Brain pericyte (primary cell): ENCODE data around the gene RASA2.

Source experiments
- DNase-seq: peaks from one replicate; pipeline ENCODE4 v3.0.0-alpha.2; 2012; ENCODE audit warnings: low read depth, low spot score

Gene RASA2

DNA sequence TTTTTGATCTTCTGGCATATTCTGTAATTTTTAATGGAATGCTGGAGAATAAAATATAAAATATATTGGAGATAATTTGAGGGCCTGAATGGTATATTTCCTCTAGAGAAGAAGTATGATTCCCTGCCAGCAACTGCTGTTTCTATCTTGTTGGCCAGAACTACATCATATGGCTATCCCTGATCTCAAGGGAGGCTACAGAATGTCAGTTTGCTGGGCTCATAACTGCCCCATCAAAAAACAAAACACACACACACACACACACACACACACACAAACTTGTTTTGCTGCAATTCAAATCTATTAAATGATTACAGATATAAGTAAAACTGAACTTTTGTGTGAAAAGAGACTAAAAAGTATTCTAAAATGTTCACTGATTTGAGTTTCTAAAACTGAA, 51.0 kb downstream of the RASA2 start:
- DNase-seq = no peak

GRCh38 chr3:141538568-141539240, 51.9 kb downstream of the RASA2 start:
- DNase-seq = no peak

- DNase-seq = no peak
These were observed 52.8 kb downstream of the RASA2 start for GRCh38 chr3:141539431-141540187.

GRCh38 chr3:141540531-141540930, 53.7 kb downstream of the RASA2 start:
- no peak for DNase-seq

- no peak for DNase-seq
These were observed 55.6 kb downstream of the RASA2 start for GRCh38 chr3:141542202-141542969.

DNA sequence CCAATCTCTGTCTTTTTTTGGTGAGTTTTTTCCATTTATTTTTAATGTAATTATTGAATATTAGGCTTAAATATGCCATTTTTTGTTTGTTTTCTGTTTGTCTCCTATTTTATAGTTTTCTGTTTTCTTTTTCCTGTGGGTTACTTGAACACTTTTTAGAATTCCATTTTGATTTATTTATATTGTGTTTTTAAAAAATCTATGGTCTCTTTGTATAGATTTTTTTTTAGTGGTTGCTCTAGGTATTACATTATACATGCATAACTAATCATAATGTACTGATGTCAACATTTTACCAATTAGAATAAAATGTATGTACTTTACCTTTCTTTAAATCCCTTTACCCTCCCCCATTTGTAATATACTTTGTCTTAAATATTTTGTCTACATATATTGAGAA, 56.2 kb downstream of the RASA2 start:
- DNase-seq = no peak

DNA sequence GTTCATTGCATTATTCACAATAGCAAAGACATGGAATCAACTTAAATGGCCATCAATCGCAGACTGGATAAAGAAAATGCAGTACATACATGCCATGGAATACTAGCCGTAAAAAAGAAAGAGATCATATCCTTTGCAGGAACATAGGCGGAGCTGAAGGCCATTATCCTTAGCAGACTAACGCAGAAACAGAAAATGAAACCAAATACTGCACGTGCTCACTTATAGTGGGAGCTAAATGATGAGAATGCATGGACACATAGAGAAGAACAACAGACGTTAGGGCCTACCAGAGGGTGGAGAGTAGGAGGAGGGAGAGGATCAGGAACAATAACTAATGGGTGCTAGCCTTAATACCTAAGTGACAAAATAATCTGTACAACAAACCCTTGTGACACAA, 57.9 kb downstream of the RASA2 start:
- no peak for DNase-seq

DNA sequence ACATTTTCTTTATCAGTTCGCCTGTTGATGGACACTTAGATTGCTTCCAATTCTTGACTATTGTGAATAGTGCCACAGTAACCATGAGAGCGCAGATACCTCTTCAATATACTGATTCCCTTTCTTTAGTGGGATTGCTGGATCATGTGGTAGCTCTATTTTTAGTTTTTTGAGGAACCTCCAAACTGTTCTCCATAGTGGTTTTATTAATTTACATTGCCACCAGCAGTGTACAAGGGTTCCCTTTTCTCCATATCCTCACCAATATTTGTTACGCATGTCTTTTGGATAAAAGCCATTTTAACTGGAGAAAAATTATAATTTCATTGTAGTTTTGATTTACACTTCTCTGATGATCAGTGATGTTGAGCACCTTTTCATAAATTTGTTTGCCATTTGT, 59.3 kb downstream of the RASA2 start:
- DNase-seq = no peak

DNA sequence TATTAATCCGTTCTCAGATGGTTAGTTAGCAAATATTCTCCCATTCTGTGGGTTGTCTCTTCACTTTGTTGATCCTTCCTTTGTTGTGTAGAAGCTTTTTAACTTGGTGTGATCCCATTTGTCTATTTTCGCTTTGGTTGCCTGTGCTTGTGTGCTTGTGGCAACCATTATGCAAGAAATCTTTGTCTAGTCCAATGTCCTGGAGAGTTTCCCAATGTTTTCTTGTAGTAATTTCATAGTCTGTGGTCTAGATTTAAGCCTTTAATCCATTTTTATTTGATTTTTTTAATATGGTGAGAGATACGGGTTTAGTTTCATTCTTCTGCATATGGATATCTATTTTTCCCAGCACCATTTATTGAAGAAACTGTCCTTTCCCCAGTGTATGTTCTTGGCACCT, 59.8 kb downstream of the RASA2 start:
- DNase-seq = no peak

DNA sequence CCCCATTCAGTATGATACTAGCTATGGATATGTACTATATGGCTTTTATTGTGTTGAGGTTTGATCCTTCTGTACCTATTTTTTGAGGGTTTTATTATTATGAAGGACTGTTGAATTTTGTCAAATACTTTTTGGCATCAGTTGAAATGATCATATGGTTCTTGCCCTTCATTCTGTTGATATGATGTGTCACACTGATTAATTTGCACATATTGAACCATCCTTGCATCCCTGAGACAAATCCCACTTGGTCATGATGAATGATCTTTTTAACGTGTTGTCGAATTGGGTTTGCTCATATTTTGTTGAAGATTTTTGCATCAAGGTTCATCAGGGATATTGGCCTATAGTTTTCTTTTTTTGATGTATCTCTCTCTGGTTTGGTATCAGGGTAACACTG, 61.0 kb downstream of the RASA2 start:
- DNase-seq = no peak

DNA sequence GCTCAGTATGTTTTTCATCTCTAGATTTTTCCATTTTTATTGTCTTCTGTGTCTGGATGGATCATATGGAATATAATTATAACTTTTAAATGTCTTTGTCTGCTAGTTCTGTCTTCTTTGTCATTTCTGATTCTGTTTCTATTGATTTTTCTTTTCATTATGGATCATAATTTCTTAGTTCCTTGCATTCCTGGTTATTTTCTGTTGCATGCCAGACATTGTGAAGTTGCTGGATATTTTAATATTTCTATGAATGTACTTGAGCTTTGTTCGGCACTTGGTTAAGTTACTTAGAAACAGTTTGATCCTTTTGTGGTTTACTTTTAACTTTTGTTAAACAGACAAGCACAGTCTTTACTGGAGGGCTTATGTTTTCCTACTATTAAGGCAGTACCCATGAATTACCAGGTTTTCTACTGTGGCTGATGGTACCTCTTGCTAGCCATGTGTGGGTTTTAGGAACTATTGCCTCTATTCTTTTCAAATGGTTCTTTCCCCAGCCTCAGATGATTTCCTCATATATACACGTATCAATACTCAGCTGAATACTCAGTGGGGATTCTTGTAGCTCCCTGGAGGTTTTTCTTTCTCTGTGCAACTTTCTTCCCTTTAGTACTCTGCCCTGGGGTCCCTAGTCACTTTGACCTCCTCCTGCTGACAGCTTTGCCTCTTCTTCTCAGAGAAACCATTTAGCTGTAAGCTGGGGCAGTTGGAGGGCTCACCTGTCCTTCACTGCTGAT, 64.3 kb downstream of the RASA2 start:
- DNase-seq = no peak

DNA sequence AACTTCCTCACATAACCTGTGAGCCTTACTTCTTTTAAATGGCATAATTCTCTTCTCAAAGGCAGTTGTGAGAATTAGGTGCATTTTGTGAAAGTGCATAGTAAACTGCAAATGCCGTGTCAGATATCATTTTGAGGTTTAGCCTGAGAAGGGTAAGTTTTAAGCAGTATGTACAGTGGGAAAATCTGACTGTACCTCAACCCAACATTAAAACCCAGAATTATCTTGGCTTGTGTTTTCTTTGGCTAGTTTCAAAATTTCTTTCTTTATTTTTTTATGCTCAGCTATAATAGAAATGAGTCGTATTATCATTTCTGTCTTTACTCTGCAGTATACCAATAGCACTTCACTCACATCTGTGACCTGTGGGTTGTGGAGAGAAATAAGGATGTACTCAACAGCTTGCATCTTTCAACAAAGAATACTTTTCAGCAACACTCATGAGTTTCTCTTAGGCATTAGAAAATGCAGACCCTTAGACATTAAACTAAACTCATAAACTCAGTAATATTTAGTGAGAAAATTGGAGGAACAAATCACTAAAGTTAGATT, 65.7 kb downstream of the RASA2 start:
- no peak for DNase-seq

DNA sequence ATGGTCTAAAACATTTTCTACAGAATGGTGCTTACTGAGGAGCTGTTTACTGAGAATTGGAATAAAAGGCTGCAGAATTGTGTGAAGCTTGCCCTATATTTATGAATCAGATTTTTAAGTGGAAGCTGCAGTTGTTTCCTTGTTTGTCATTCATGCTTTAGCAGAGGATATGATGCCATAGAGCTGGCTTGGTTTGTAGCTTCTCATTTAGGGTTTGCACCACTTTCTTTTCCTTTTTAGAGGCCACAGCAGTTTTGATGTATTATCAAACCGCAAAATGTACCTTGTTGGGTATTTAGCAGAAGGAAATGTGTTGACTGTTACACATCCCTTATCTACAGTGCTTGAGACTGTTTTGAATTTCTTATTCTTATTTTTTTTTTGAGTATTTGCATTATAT, 66.2 kb downstream of the RASA2 start:
- DNase-seq = no peak

DNA sequence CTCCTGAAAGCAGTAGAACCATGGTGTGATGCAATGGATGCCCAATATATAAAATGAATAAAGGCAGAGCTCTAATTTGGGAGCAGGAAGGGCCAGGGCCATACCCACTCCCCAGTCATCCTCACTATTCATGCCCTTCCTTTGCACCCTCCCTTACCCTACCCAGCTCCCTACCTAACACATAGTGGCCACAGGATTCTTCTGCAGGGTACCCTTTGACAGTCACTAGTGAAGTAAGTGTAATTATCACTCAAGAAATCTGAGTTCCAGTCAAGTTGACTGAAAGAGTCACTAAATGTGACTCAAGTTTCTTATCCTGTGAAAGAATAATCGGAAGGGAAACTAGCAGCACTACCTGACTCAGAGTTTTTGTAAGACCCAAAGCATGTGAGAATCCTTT, 69.2 kb downstream of the RASA2 start:
- DNase-seq = no peak

- no peak for DNase-seq
These were observed 71.3 kb downstream of the RASA2 start for GRCh38 chr3:141557961-141558706.

- DNase-seq = peak; percentile 41
These were observed 74.7 kb downstream of the RASA2 start for GRCh38 chr3:141561426-141562034.

- DNase-seq = no peak
These were observed 77.4 kb downstream of the RASA2 start for GRCh38 chr3:141564241-141564640.

DNA sequence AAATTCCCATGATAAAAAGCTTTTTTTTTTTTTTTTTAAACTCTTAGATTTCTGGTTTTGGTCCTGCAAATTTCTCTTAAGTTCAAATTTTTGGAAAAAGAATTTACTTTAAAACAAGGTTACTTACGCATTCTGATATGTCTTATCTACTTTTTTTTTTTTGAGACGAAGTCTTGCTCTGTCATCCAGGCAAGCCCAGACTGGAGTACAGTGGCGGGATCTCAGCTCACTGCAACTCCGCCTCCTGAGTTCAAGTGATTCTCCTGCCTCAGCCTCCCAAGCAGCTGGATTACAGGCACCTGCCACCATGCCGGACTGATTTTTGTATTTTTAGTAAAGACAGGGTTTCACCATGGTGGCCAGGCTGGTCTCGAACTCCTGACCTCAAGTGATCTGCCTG, 83.2 kb downstream of the RASA2 start:
- no peak for DNase-seq

DNA sequence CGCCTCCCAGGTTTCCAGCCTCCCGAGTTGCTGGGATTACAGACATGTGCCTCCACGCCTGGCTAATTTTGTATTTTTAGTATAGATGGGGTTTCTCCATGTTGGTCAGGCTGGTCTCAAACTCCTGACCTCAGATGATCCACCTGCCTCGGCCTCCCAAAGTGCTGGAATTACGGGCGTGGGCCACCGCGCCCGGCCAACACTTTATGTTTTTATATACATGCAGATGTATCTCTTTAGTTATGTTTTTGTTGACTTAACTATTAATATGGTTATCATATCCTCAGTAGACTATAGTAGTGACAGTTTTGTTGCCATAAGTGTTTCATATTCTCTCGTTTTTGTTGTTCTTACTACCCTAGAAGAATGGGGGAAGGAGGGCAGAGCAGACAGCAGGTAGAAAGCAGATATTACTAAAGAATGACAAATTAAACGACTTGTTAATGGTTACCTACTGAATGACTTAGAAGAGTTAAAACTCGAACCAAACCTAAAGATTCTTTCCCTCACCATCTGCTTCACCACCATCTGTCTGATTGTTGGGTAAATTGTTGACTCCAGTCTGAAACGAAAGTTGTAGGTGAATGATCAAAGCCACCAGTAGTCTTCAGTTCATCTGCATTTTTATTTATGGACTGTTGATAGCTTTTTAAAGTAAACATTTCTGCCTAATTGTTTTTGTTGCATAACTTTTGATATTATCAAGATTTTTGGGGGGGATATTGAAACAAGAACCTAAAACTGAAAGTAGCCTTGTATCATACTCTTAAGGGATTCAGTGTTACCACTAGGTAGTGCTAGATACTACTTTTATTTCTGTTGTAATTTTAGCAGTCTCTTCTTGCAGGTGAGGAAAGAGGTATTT, 89.3 kb downstream of the RASA2 start:
- DNase-seq = no peak

- no peak for DNase-seq
These were observed 89.9 kb downstream of the RASA2 start for GRCh38 chr3:141576744-141577052.
